NT2/D1 (cell line): ENCODE data around the gene RUNX1.

Source experiments
- DNase-seq: peaks from one replicate; pipeline ENCODE4 v3.0.0-alpha.2; 2011; ENCODE audit warnings: low read depth, low spot score
- H3K27me3 ChIP-seq: 2 replicates; pipeline ENCODE4 v1.6.0; 2011; ENCODE audit warnings: mild to moderate bottlenecking; ENCODE audit not compliant: insufficient read length, insufficient read depth
- H3K36me3 ChIP-seq: 2 replicates; pipeline ENCODE4 v1.6.1; 2011; ENCODE audit warnings: mild to moderate bottlenecking, low read length, mixed read lengths; ENCODE audit not compliant: insufficient read depth, insufficient read length
- H3K4me1 ChIP-seq: 2 replicates; pipeline ENCODE4 v1.5.1; 2011; ENCODE audit not compliant: insufficient read depth, insufficient read length
- H3K4me3 ChIP-seq: 2 replicates; pipeline ENCODE4 v1.5.1; 2011; ENCODE audit warnings: low read depth; ENCODE audit not compliant: insufficient read length
- H3K9ac ChIP-seq: 2 replicates; pipeline ENCODE4 v1.6.0; 2011; ENCODE audit warnings: low read depth; ENCODE audit not compliant: insufficient read length
- H3K9me3 ChIP-seq: 2 replicates; pipeline ENCODE4 v1.5.1; 2011; ENCODE audit warnings: mild to moderate bottlenecking, low read length; ENCODE audit not compliant: insufficient read depth
- SUZ12 ChIP-seq: IDR thresholded peaks from 2 replicates; pipeline ENCODE4 v1.6.1; 2011; ENCODE audit not compliant: insufficient read length, insufficient read depth; ENCODE audit errors: extremely low read depth
- YY1 ChIP-seq: IDR thresholded peaks from 2 replicates; pipeline ENCODE4 v1.6.1; 2011; ENCODE audit not compliant: insufficient read length, insufficient read depth
- ZNF274 ChIP-seq: IDR thresholded peaks from 2 replicates; pipeline ENCODE4 v1.6.1; 2011; ENCODE audit warnings: mild to moderate bottlenecking, low read depth, low read length

RUNX1 gene

DNA sequence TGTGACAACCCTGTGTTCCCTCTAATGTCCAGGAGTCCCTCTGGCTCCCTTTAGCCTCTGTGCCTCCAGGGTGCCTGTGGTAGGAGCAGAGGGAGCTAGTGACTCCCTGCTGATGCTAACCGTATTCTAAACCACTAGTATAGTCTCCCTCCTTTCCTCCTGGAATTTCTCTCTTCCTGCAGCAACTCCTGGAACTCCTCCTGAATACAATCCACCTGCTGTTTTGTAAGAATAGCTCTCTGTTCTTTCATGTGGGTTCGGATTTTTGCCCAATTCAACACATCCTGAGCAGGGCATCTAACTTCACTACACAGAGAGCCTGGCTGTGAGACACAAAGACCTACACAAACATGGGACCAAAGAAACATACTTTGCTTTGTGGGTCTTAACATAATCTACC, 107.9 kb downstream of the RUNX1 start:
- H3K9ac ChIP-seq: no peak overlapping the region

DNA sequence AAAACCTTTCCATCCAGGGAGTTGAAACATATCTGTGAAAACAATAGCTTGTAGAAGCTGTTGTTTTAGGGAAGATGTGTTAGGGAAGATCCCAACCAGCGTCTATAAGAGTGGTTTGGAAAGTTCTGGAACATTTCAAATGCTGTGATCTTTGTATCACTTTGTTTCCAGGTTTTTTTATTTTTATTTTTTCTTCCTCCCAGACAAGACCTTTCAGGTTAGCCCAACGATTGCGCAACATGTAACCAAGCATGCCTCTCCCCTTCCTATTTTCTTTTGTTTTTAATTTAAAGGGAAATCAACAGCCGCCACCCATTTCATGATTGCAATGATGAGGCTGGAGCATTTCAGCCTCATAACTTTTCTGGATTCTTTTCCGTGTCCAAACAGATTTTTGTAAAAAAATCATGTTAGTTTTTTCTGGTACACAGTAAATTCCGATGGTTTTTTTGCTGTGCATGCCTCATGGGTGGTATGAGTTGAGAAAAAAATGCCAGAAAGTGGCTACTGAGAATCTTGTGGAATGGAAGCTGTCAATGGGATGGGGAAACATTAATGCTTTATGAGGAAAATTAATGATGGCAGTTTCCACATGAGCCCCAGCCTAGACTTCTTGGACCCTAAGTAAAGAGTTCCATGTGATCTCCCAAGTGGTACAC, 109.3 kb downstream of the RUNX1 start:
- H3K4me1 ChIP-seq: no peaks in the 10 kb centered on the region
- H3K27me3 ChIP-seq: no peaks in the 10 kb centered on the region
- no peaks in the 10 kb centered on the region for H3K9me3 ChIP-seq
- no peak for DNase-seq
- no peak overlapping the region for H3K4me3 ChIP-seq
- TF ChIP-seq ZNF274: no peak
- TF ChIP-seq YY1: no peak
- no peak for TF ChIP-seq SUZ12
- no peak overlapping the region for H3K9ac ChIP-seq
- no peaks in the 10 kb centered on the region for H3K36me3 ChIP-seq

More for the DNA sequence above, 107.9 kb downstream of the RUNX1 start:
- no peaks in the 10 kb centered on the region for H3K27me3 ChIP-seq
- no peaks in the 10 kb centered on the region for H3K9me3 ChIP-seq
- no peaks in the 10 kb centered on the region for H3K4me1 ChIP-seq
- no peaks in the 10 kb centered on the region for H3K36me3 ChIP-seq
- TF ChIP-seq ZNF274 (no peak), YY1 (no peak), SUZ12 (no peak)
- DNase-seq: no peak
- no peak overlapping the region for H3K4me3 ChIP-seq

DNA sequence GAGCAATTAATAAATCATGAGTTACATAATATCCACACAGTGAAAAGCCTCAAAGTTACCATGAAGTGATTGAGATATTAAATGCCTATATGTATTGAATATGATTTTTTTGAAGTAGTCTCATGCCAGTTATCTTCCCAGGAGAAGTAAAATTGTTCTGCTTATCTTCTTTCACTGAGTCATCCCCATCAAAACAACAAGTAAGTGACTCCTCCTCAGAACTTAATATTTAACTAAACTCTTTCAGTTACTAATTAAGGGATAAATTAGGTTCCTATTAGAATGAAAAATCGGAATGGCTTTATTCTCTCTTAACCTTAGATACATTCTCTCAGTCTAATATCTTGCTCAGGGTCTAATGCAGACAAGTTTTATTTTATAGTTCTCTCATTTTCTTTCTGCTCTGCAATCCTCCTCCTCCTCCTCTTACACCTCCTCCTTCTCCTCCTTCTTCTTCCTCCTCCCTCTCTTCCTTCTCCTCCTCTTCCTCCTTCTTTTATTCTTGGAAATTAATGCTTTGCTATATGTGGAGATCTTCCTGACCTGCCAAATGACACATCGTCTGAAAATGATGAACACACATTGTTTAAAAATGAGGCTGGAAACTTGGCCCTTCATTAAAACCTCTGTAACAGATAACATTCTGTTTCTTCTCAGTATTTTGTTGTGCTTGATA, 110.9 kb downstream of the RUNX1 start:
- Histone ChIP-seq H3K9ac (no peak overlapping the region), H3K36me3 (no peaks in the 10 kb centered on the region), H3K4me1 (no peaks in the 10 kb centered on the region), H3K4me3 (no peak overlapping the region), H3K27me3 (no peaks in the 10 kb centered on the region), H3K9me3 (no peaks in the 10 kb centered on the region)
- TF ChIP-seq SUZ12: no peak
- no peak for TF ChIP-seq YY1
- TF ChIP-seq ZNF274: no peak
- no peak for DNase-seq

DNA sequence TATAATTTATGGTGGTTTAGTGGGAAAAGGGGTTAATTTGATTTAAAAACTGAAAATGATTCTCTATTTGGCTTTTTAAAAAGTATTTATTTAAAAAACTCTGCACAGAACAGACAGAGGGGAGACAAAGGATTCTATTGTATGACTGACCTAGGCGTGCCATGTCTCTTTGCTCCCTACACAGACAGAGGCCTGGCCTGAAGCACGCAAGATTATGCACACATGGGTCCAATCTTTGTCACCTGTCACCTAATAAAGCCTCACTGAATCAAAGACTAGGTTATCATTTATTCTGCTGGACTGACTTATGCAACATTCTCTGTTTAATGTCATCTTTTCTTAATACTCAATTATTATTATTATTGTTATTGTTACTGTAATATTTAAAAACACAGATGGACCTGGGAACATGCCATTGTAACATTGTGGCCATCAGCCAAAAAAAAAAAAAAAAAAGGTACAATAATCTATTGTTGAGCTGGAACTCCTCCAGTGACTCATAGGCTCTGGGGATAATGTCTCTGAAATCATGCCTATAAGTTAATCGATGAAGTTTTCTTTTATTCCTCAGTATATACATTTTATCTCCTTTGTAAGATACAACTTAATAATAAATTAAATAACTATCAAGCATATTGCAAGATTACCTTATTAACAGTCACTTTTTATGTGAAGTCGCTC, 112.1 kb downstream of the RUNX1 start:
- Histone ChIP-seq H3K9me3 (no peaks in the 10 kb centered on the region), H3K36me3 (no peaks in the 10 kb centered on the region), H3K9ac (no peak overlapping the region), H3K4me3 (no peak overlapping the region), H3K27me3 (no peaks in the 10 kb centered on the region), H3K4me1 (no peaks in the 10 kb centered on the region)
- DNase-seq: no peak
- TF ChIP-seq SUZ12: no peak
- no peak for TF ChIP-seq ZNF274
- TF ChIP-seq YY1: no peak

DNA sequence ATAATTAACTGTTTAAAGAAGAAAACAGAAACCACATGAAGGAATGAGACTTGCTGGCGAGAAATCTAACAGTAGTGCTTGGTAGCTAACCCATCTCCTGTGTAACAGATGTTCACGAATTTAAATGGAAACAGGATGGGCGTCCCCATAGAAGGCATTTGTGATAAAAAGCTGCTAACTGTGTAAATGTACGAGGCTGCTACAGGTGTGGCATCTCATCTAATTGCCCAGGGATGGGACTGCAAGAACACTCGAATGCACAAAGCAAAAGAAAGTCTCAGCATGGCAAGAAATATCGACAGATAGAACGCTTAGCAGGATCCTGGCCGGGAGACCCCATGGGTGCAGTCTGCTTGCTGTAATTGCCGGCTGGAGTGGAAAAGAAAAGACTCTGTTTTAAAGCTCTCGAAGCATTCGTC, 112.7 kb downstream of the RUNX1 start:
- Histone ChIP-seq H3K9ac (no peak overlapping the region), H3K4me3 (no peak overlapping the region), H3K27me3 (no peaks in the 10 kb centered on the region), H3K36me3 (no peaks in the 10 kb centered on the region), H3K9me3 (no peaks in the 10 kb centered on the region), H3K4me1 (no peaks in the 10 kb centered on the region)
- TF ChIP-seq ZNF274: no peak
- no peak for TF ChIP-seq SUZ12
- TF ChIP-seq YY1: no peak
- no peak for DNase-seq

DNA sequence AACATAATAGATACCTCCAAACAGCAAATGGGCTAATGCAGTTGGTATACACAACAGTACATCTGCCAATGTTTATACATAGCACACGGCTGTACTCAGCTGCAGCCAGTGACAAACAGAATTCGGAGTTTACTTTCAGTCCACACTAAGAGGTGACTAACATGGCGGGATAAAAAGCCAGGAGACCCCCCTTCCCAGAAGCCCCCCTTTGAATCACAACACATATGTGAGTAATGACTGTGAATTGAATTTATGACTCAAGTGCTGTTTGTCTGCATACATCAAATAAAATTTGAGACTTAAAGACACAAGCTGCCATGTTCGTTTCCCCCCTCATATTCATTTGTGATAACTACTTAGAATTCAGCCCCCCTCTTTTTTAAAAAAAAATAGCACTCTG, 113.2 kb downstream of the RUNX1 start:
- H3K9ac ChIP-seq: no peak overlapping the region
- no peaks in the 10 kb centered on the region for H3K4me1 ChIP-seq
- H3K27me3 ChIP-seq: no peaks in the 10 kb centered on the region
- TF ChIP-seq SUZ12: no peak
- no peak for TF ChIP-seq YY1
- TF ChIP-seq ZNF274: no peak
- no peak for DNase-seq
- no peaks in the 10 kb centered on the region for H3K9me3 ChIP-seq
- H3K4me3 ChIP-seq: no peak overlapping the region
- no peaks in the 10 kb centered on the region for H3K36me3 ChIP-seq

DNA sequence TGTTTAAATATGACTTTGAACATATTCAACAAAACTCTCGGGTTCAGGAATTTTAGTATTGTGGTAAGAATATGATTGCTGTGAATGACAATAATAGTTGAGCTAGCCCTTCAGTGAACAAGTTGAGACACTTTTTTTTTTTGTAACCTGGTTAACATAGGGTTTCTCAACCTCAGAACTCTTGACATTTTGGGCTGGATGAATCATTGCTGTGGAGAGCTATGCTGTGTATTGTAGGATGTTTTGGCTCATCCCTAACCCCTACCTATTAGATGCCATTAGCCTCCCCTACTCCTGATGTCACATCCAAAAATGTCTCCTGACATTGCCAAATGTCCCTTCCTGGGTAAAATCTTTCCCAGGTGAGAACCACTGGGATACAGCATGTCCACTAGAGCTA, 113.7 kb downstream of the RUNX1 start:
- Histone ChIP-seq H3K9me3 (no peaks in the 10 kb centered on the region), H3K36me3 (no peaks in the 10 kb centered on the region), H3K4me3 (no peak overlapping the region), H3K4me1 (no peaks in the 10 kb centered on the region), H3K27me3 (no peaks in the 10 kb centered on the region), H3K9ac (no peak overlapping the region)
- DNase-seq: no peak
- no peak for TF ChIP-seq SUZ12
- no peak for TF ChIP-seq YY1
- TF ChIP-seq ZNF274: no peak
